AG04449 (cell line): ENCODE results near the gene MAP3K7.

Experiments
- CTCF ChIA-PET: fragments of 350-600 bp; formaldehyde crosslinking; extraction: SDS; loops from one replicate; lab custom pipeline; 2021; ENCODE audit warnings: antibody characterized with exemption; lab: Yijun Ruan, JAX
- POLR2A ChIA-PET: fragments of 400-600, 350-600 bp; formaldehyde crosslinking; extraction: SDS; loops from one replicate; lab custom pipeline; 2020; ENCODE audit warnings: antibody characterized with exemption, inconsistent platforms; lab: Yijun Ruan, JAX
- DNase-seq: peaks from one replicate; pipeline ENCODE4 v3.0.0-alpha.2; 2010; ENCODE audit warnings: low read depth, low spot score
- H3K4me3 ChIP-seq: 2 replicates; pipeline ENCODE4 v1.5.1; 2011; ENCODE audit warnings: low read depth, mild to moderate bottlenecking, control low read depth, low read length
- CTCF ChIP-seq: IDR thresholded peaks from one replicate; pipeline ENCODE4 v1.5.1; 2011; ENCODE audit warnings: mild to moderate bottlenecking, moderate library complexity, low read length, control low read depth, inconsistent platforms; ENCODE audit not compliant: insufficient read depth; ENCODE audit errors: missing control alignments

Gene MAP3K7

GRCh38 chr6:90596967-90597539 is 10.2 kb upstream of the MAP3K7 start:
- TF ChIP-seq CTCF = no peak
- no peak overlapping the region for H3K4me3 ChIP-seq
- no peak for DNase-seq
- CTCF ChIA-PET = no interaction called here
- POLR2A ChIA-PET = no interaction called here

GRCh38 chr6:90595854-90596253 is 9.0 kb upstream of the MAP3K7 start:
- DNase-seq = no peak
- CTCF ChIA-PET = interaction anchor here (1.3 kb wide), 1 partner anchor 11 kb away, joined by 3 read pairs; no protein-coding TSS in a partner anchor
- no peak for TF ChIP-seq CTCF
- H3K4me3 ChIP-seq = no peak overlapping the region
- POLR2A ChIA-PET = no interaction called here

- TF ChIP-seq CTCF = no peak
- POLR2A ChIA-PET = no interaction called here
- H3K4me3 ChIP-seq = peak overlapping the region; percentile 90
- no peak for DNase-seq
- CTCF ChIA-PET = interaction anchor here (0.8 kb wide), 1 partner anchor 20 kb away, joined by 3 read pairs; no protein-coding TSS in a partner anchor
These were observed 381 bp downstream of the MAP3K7 start for GRCh38 chr6:90586546-90586835.

- ChIA-PET POLR2A (no interaction called here), CTCF (interaction anchor here (2.7 kb wide), 1 partner anchor 9 kb away, joined by 11 read pairs; no protein-coding TSS in a partner anchor)
- peak overlapping the region; percentile 28 for H3K4me3 ChIP-seq
- no peak for TF ChIP-seq CTCF
- no peak for DNase-seq
These were observed 2.1 kb downstream of the MAP3K7 start for GRCh38 chr6:90584636-90585255.

GRCh38 chr6:90583836-90584481 is 2.9 kb downstream of the MAP3K7 start:
- TF ChIP-seq CTCF = no peak
- ChIA-PET CTCF (interaction anchor here (1.4 to 2.7 kb wide), 2 partner anchors 9 to 14 kb away, joined by 3 to 11 read pairs; no protein-coding TSS in a partner anchor), POLR2A (no interaction called here)
- DNase-seq = no peak
- no peak overlapping the region for H3K4me3 ChIP-seq

GRCh38 chr6:90583179-90583835 is 3.6 kb downstream of the MAP3K7 start:
- ChIA-PET CTCF (interaction anchor here (1.4 to 2.7 kb wide), 2 partner anchors 8 to 13 kb away, joined by 3 to 11 read pairs; no protein-coding TSS in a partner anchor), POLR2A (interaction anchor here (0.6 kb wide), 1 partner anchor 1226 kb away, joined by 3 read pairs; no protein-coding TSS in a partner anchor)
- no peak for TF ChIP-seq CTCF
- DNase-seq = no peak
- no peak overlapping the region for H3K4me3 ChIP-seq
